GDM1 (cell line): Measurements from ENCODE around the gene SLC29A1.

ENCODE experiments used
- DNase-seq: peaks from one replicate; lab custom pipeline; 2025; lab: John Stamatoyannopoulos, UW

The SLC29A1 gene

GRCh38 chr6:44255105-44255808, 31.9 kb downstream of the SLC29A1 start:
- no peak for DNase-seq

- no peak for DNase-seq
Observed at GRCh38 chr6:44255871-44256774, 32.7 kb downstream of the SLC29A1 start.

GRCh38 chr6:44256775-44257024, 33.3 kb downstream of the SLC29A1 start:
- no peak for DNase-seq

- peak; percentile 21 for DNase-seq
Observed at GRCh38 chr6:44257025-44257752, 33.8 kb downstream of the SLC29A1 start, which contains the start of gene SLC35B2. SLC35B2 (minus strand) TSS chr6:44257528; CDS start chr6:44257410, 118 bp downstream.

GRCh38 chr6:44257753-44258324, 34.4 kb downstream of the SLC29A1 start:
- no peak for DNase-seq

- DNase-seq, result no peak
Observed at GRCh38 chr6:44258325-44258863, 35.0 kb downstream of the SLC29A1 start.

- no peak for DNase-seq
Observed at GRCh38 chr6:44258921-44259320, 35.5 kb downstream of the SLC29A1 start.

GRCh38 chr6:44260011-44260410, 36.6 kb downstream of the SLC29A1 start:
- DNase-seq, result no peak

- DNase-seq, result no peak
Observed at GRCh38 chr6:44260451-44261297, 37.3 kb downstream of the SLC29A1 start.

GRCh38 chr6:44261581-44261980, 38.2 kb downstream of the SLC29A1 start:
- DNase-seq, result no peak

GRCh38 chr6:44262467-44263353, 39.3 kb downstream of the SLC29A1 start:
- DNase-seq, result no peak

GRCh38 chr6:44263354-44264100, 40.1 kb downstream of the SLC29A1 start:
- no peak for DNase-seq

GRCh38 chr6:44264154-44265006, 41.0 kb downstream of the SLC29A1 start:
- DNase-seq, result peak; percentile 76

GRCh38 chr6:44265007-44265721, 41.8 kb downstream of the SLC29A1 start, which contains the start of gene NFKBIE:
NFKBIE (minus strand) TSS chr6:44265551; CDS start chr6:44265346, 205 bp downstream.
- peak; percentile 68 for DNase-seq

GRCh38 chr6:44265722-44266233, 42.4 kb downstream of the SLC29A1 start:
- DNase-seq, result no peak

GRCh38 chr6:44266347-44266746, 43.0 kb downstream of the SLC29A1 start:
- no peak for DNase-seq

GRCh38 chr6:44267252-44267651, 43.9 kb downstream of the SLC29A1 start:
- DNase-seq, result no peak
